Prostate gland (tissue), 2 donors: ENCODE data around the gene DHX36.

Experiments used
- CTCF ChIP-seq, 4 experiments: fragments of 200-600 bp in 2 of 4; fragments of 450-650 bp in 2 of 4; sonication (generic) in 2 of 4; IDR thresholded peaks; 1 replicate in 3 of 4; 2 replicates in 1 of 4; pipeline ENCODE4 v1.5.1; 2016 to 2019; ENCODE audit warnings: antibody characterized with exemption in 4 of 4, mild to moderate bottlenecking in 2 of 4, moderate library complexity in 2 of 4
- POLR2A ChIP-seq: fragments of 450-650 bp; IDR thresholded peaks from one replicate; pipeline ENCODE4 v1.6.1; 2016; ENCODE audit warnings: antibody characterized with exemption, mild to moderate bottlenecking
- POLR2AphosphoS5 ChIP-seq: sonication (generic); formaldehyde crosslinking; IDR thresholded peaks from one replicate; pipeline ENCODE4 v1.6.1; 2017; ENCODE audit warnings: antibody characterized with exemption

GRCh38 chr3:154228561-154229216, 95.6 kb downstream of the DHX36 start:
- TF ChIP-seq POLR2A, result no peak
- no peak for TF ChIP-seq CTCF (IDR thresholded peaks at IDR 0.05)
- no peak for TF ChIP-seq POLR2AphosphoS5
